Measurements from ENCODE around the gene UNC5C.

The UNC5C gene

DNA sequence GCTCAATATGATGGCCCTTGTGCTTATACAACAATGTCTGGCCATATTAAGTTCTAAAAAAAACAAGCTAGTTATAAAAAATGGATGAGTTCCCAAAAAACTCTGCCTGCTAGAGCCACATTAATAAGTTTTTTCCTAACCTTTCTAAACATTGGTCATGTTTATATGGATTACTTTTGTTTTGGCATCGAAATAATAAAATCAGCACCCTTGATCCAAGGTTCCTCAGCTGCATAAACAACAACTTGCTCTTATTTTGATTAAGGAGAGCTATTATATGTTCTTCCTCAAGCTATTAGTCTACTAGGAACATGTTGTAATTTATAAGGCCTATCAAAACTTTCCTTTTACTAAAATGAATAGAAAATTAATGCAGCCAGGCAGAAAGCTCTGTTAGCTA is 48.4 kb downstream of the UNC5C start:
- TF ChIP-seq CTCF (conservative IDR thresholded peaks at IDR 0.05; ENCODE audit: control insufficient read depth, insufficient read depth, low read depth, low read length): no peak
- no peak for DNase-seq (ENCODE audit: low read depth)
- no peak overlapping the region for H3K4me3 ChIP-seq (ENCODE audit: control insufficient read depth, low read depth, low read length)

- no peak for TF ChIP-seq CTCF (conservative IDR thresholded peaks at IDR 0.05; ENCODE audit: control insufficient read depth, insufficient read depth, low read depth, low read length)
- no peak for DNase-seq (ENCODE audit: low read depth)
- no peak overlapping the region for H3K4me3 ChIP-seq (ENCODE audit: control insufficient read depth, low read depth, low read length)
Measured at GRCh38 chr4:95499291-95499696, 49.5 kb downstream of the UNC5C start.

GRCh38 chr4:95494186-95494585 is 54.6 kb downstream of the UNC5C start:
- no peak for DNase-seq (ENCODE audit: low read depth)

GRCh38 chr4:95478679-95479078 is 70.1 kb downstream of the UNC5C start:
- no peak for DNase-seq (ENCODE audit: low read depth)
- no peak overlapping the region for H3K4me3 ChIP-seq (ENCODE audit: control insufficient read depth, low read depth, low read length)
- TF ChIP-seq CTCF (conservative IDR thresholded peaks at IDR 0.05; ENCODE audit: control insufficient read depth, insufficient read depth, low read depth, low read length): no peak

More at GRCh38 chr4:95494186-95494585, 54.6 kb downstream of the UNC5C start:
- H3K4me3 ChIP-seq (ENCODE audit: control insufficient read depth, low read depth, low read length): no peak overlapping the region
- TF ChIP-seq CTCF (conservative IDR thresholded peaks at IDR 0.05; ENCODE audit: control insufficient read depth, insufficient read depth, low read depth, low read length): no peak

DNA sequence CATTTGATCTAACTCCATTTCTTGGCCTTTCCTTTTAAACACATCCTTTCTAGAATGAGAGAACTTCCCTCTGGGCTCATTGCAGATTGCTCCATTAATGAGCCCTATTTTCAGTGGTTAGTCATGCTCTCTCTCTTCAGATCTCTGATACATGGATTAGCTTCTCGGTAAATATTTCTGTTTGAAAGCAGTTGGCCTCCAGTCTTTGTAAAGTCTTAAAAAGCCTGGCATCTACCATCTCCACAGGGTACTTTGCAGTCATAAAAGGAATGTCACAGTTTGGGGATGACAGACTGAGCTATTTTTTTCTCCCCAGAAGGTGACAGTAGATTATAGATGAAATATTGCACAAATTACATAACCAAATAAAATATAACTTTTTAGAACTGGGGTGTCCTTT is 72.7 kb downstream of the UNC5C start:
- no peak for DNase-seq (ENCODE audit: low read depth)
- TF ChIP-seq CTCF (conservative IDR thresholded peaks at IDR 0.05; ENCODE audit: control insufficient read depth, insufficient read depth, low read depth, low read length): no peak
- no peak overlapping the region for H3K4me3 ChIP-seq (ENCODE audit: control insufficient read depth, low read depth, low read length)

- no peak for TF ChIP-seq CTCF (conservative IDR thresholded peaks at IDR 0.05; ENCODE audit: control insufficient read depth, insufficient read depth, low read depth, low read length)
- no peak for DNase-seq (ENCODE audit: low read depth)
Measured at GRCh38 chr4:95472534-95472933, 76.2 kb downstream of the UNC5C start.

DNA sequence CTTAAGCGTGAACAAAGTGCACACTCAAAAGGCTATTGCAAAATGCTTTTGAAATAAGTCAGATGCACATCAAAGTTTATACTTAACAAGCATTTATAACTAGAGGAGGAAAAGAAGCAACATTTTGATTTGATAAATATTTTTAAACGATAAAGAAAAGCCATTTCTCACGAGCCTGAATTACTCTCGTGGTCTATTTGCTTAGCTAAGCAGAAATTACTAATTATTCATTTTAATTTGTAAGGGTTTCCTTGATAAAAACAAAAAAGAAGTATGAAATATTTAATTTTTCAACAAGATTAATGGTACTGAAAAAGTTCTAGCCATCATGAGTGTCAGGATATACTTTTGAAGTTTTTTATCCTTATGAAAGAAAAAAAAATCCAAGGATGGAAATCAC is 78.2 kb downstream of the UNC5C start:
- no peak for TF ChIP-seq CTCF (conservative IDR thresholded peaks at IDR 0.05; ENCODE audit: control insufficient read depth, insufficient read depth, low read depth, low read length)
- DNase-seq (ENCODE audit: low read depth): no peak
- no peak overlapping the region for H3K4me3 ChIP-seq (ENCODE audit: control insufficient read depth, low read depth, low read length)

More at GRCh38 chr4:95472534-95472933, 76.2 kb downstream of the UNC5C start:
- no peak overlapping the region for H3K4me3 ChIP-seq (ENCODE audit: control insufficient read depth, low read depth, low read length)
